ENCODE results near the gene MYO16.

MYO16 gene

DNA sequence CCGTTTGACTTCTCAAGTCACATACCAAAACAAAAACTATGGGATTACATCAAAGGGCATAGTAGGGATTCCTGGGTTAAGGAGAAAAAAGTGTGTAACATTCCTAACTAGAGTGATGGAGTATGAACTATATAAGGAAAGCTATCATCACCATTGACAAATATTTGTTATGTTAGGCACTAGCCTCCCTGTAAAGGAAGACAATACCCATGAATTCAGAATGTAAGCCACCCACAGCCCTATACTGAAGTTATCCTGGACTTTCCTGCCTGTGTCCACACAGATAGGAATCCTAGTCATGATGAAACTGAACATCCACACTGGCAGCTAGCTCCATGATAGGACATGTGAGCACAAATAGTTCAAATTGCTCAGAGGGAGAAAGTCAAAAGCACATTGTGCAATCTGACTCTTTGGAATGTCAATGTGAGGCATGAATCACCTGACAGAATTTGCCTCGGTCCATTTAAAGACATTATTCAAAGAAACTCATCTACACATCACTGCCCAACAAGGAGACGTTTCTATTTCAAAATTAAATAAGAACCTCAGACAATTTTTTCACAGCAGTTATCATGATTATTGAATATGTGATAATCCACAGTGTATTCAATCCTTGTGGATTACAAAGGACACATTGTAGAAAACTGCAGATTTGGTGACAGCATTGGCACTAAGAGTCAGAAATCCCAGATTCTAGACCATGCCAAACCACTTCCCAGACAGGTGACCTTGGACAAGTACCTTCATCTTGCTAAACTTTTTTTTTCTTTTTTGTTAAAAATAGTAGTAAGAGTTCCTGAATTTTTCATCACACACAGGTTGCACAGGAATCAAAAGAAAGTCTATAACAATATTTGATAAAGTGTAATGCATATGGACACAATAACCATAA lies 627.7 kb downstream of the MYO16 start:
- DNase-seq: no peak
